NCI-H146 treated with DMSO at 0.1 percent for 48 hours (cell line): ENCODE measurements around the gene MTHFD2.
"Not testable (repeated sequence)": the region's sequence is repeated elsewhere in the genome, so short reads cannot be mapped to it uniquely, and the experiment has no call there.

Source experiments
- DNase-seq: peaks from one replicate; lab custom pipeline; 2025; ENCODE audit not compliant: unreplicated experiment; lab: John Stamatoyannopoulos, UW

The MTHFD2 gene

GRCh38 chr2:74227646-74228045, 29.2 kb downstream of the MTHFD2 start:
- DNase-seq: no peak

GRCh38 chr2:74228772-74229171, 30.4 kb downstream of the MTHFD2 start:
- no peak for DNase-seq

- DNase-seq: not testable (repeated sequence)
Observed at GRCh38 chr2:74229865-74230264, 31.4 kb downstream of the MTHFD2 start.

GRCh38 chr2:74232426-74232825, 34.0 kb downstream of the MTHFD2 start:
- DNase-seq: no peak

- peak; percentile 91 for DNase-seq
Observed at GRCh38 chr2:74233648-74234047, 35.2 kb downstream of the MTHFD2 start.

GRCh38 chr2:74235041-74235440, 36.6 kb downstream of the MTHFD2 start:
- no peak for DNase-seq

- DNase-seq: no peak
Observed at GRCh38 chr2:74238879-74239278, 40.5 kb downstream of the MTHFD2 start.

- no peak for DNase-seq
Observed at GRCh38 chr2:74239346-74239745, 40.9 kb downstream of the MTHFD2 start.

- DNase-seq: no peak
Observed at GRCh38 chr2:74242354-74243071, 44.1 kb downstream of the MTHFD2 start.

- DNase-seq: no peak
Observed at GRCh38 chr2:74244286-74244685, 45.9 kb downstream of the MTHFD2 start.

GRCh38 chr2:74246496-74247195, 48.2 kb downstream of the MTHFD2 start:
- DNase-seq: no peak

GRCh38 chr2:74249406-74250122, 51.1 kb downstream of the MTHFD2 start:
- peak; percentile 37 for DNase-seq

- peak; percentile 12 for DNase-seq
Observed at GRCh38 chr2:74250189-74250631, 51.8 kb downstream of the MTHFD2 start.

GRCh38 chr2:74252036-74252435, 53.6 kb downstream of the MTHFD2 start:
- DNase-seq: no peak

- no peak for DNase-seq
Observed at GRCh38 chr2:74252862-74253261, 54.4 kb downstream of the MTHFD2 start.

- no peak for DNase-seq
Observed at GRCh38 chr2:74253306-74253970, 55.0 kb downstream of the MTHFD2 start.

GRCh38 chr2:74253971-74254310, 55.5 kb downstream of the MTHFD2 start:
- DNase-seq: no peak

GRCh38 chr2:74255660-74256213, 57.3 kb downstream of the MTHFD2 start:
- no peak for DNase-seq

- DNase-seq: no peak
Observed at GRCh38 chr2:74259191-74259590, 60.8 kb downstream of the MTHFD2 start.

GRCh38 chr2:74259733-74260132, 61.3 kb downstream of the MTHFD2 start:
- no peak for DNase-seq

- DNase-seq: no peak
Observed at GRCh38 chr2:74260495-74260894, 62.1 kb downstream of the MTHFD2 start.
